Stimulated activated CD8-positive, alpha-beta memory T cell treated with anti-CD3 and anti-CD28 coated beads, Interleukin-7, amount 100 ng/mL, for 4 hours (primary cell): ENCODE data around the gene METTL23.
"Not testable (repeated sequence)": the region's sequence is repeated elsewhere in the genome, so short reads cannot be mapped to it uniquely, and the experiment has no call there.

ENCODE experiments used
- DNase-seq, 2 donors: peaks; one replicate each; pipeline ENCODE4 v3.0.0-alpha.2; 2020; ENCODE audit warnings: low read depth in 2 of 2

METTL23 gene

GRCh38 chr17:76695059-76695831 lies 31.4 kb upstream of the METTL23 start:
- DNase-seq = no peak

- no peak for DNase-seq
These were observed 29.6 kb upstream of the METTL23 start for GRCh38 chr17:76696763-76697701.

GRCh38 chr17:76697702-76698465 lies 28.8 kb upstream of the METTL23 start:
- no peak for DNase-seq

GRCh38 chr17:76698466-76698977 lies 28.1 kb upstream of the METTL23 start:
- DNase-seq = not testable (repeated sequence)

GRCh38 chr17:76700270-76700616 lies 26.4 kb upstream of the METTL23 start:
- no peak for DNase-seq

GRCh38 chr17:76700617-76701470 lies 25.8 kb upstream of the METTL23 start:
- peak in 1 of 2 donors; percentile 22 for DNase-seq

GRCh38 chr17:76701471-76701967 lies 25.1 kb upstream of the METTL23 start:
- no peak for DNase-seq

GRCh38 chr17:76702076-76702475 lies 24.6 kb upstream of the METTL23 start:
- DNase-seq = no peak

GRCh38 chr17:76702941-76703637 lies 23.6 kb upstream of the METTL23 start:
- DNase-seq = no peak

- DNase-seq = no peak
These were observed 21.8 kb upstream of the METTL23 start for GRCh38 chr17:76704805-76705204.

- no peak for DNase-seq
These were observed 19.8 kb upstream of the METTL23 start for GRCh38 chr17:76706817-76707216.

GRCh38 chr17:76707985-76708807 lies 18.4 kb upstream of the METTL23 start:
- no peak for DNase-seq

- DNase-seq = no peak
These were observed 17.3 kb upstream of the METTL23 start for GRCh38 chr17:76709077-76709950.

- not testable (repeated sequence) for DNase-seq
These were observed 16.4 kb upstream of the METTL23 start for GRCh38 chr17:76709951-76710862.

- peak in 1 of 2 donors; percentile 63 for DNase-seq
These were observed 15.6 kb upstream of the METTL23 start, which contains the start of gene MXRA7 for GRCh38 chr17:76710863-76711611. MXRA7 (minus strand) TSS chr17:76710965; CDS start chr17:76710946, 19 bp downstream.

GRCh38 chr17:76712321-76712720 lies 14.3 kb upstream of the METTL23 start:
- not testable (repeated sequence) for DNase-seq
